ENCODE data around the gene TTF2. TPM values are rescaled to one million over a fixed set of nuclear protein-coding genes. Genes with fewer than 3 reads are reported as not detected.
"Not testable (repeated sequence)": the region's sequence is repeated elsewhere in the genome, so short reads cannot be mapped to it uniquely, and the experiment has no call there.

TTF2 gene
- total RNA-seq, 1 experiment from 2014 or later: 25.0 TPM

GRCh38 chr1:117146072-117146471 is 85.9 kb downstream of the TTF2 start:
- no peaks in the 10 kb centered on the region for H3K27me3 ChIP-seq (replicated peaks)
- no peaks in the 10 kb centered on the region for H3K9me3 ChIP-seq (replicated peaks)
- peaks cover 29% of the 10 kb centered on the region for H3K4me1 ChIP-seq (replicated peaks)
- no peak overlapping the region for H3K4me3 ChIP-seq
- H3K36me3 ChIP-seq: no peaks in the 10 kb centered on the region
- peak overlapping the region; percentile 82 for H3K27ac ChIP-seq
- no peak for DNase-seq (ENCODE audit: low read depth in 1 of 2, low spot score in 2 of 2)

- H3K27me3 ChIP-seq (replicated peaks): no peaks in the 10 kb centered on the region
- no peaks in the 10 kb centered on the region for H3K36me3 ChIP-seq
- peak overlapping the region; percentile 82 for H3K27ac ChIP-seq
- peaks cover 29% of the 10 kb centered on the region for H3K4me1 ChIP-seq (replicated peaks)
- no peak overlapping the region for H3K4me3 ChIP-seq
- H3K9me3 ChIP-seq (replicated peaks): no peaks in the 10 kb centered on the region
- peak; percentile 82 to 83 for DNase-seq (ENCODE audit: low read depth in 1 of 2, low spot score in 2 of 2)
These were observed 86.6 kb downstream of the TTF2 start for GRCh38 chr1:117146575-117147340.

- no peaks in the 10 kb centered on the region for H3K27me3 ChIP-seq (replicated peaks)
- peak in 1 of 2 experiments; percentile 29 for DNase-seq (ENCODE audit: low read depth in 1 of 2, low spot score in 2 of 2)
- H3K9me3 ChIP-seq (replicated peaks): no peaks in the 10 kb centered on the region
- peak overlapping the region; percentile 82 for H3K27ac ChIP-seq
- H3K4me3 ChIP-seq: no peak overlapping the region
- H3K4me1 ChIP-seq (replicated peaks): peaks cover 27% of the 10 kb centered on the region
- no peaks in the 10 kb centered on the region for H3K36me3 ChIP-seq
These were observed 87.3 kb downstream of the TTF2 start for GRCh38 chr1:117147341-117147831.

GRCh38 chr1:117147856-117148588 is 87.9 kb downstream of the TTF2 start:
- DNase-seq (ENCODE audit: low read depth in 1 of 2, low spot score in 2 of 2): peak in 1 of 2 experiments; percentile 39
- no peaks in the 10 kb centered on the region for H3K36me3 ChIP-seq
- no peaks in the 10 kb centered on the region for H3K9me3 ChIP-seq (replicated peaks)
- H3K4me1 ChIP-seq (replicated peaks): peaks cover 24% of the 10 kb centered on the region
- H3K27me3 ChIP-seq (replicated peaks): no peaks in the 10 kb centered on the region
- no peak overlapping the region for H3K4me3 ChIP-seq
- peak overlapping the region; percentile 82 for H3K27ac ChIP-seq

GRCh38 chr1:117150316-117150715 is 90.2 kb downstream of the TTF2 start:
- Histone ChIP-seq H3K36me3 (no peaks in the 10 kb centered on the region), H3K4me3 (no peak overlapping the region), H3K9me3 (replicated peaks) (no peaks in the 10 kb centered on the region), H3K27ac (no peak overlapping the region), H3K4me1 (replicated peaks) (peaks cover 24% of the 10 kb centered on the region), H3K27me3 (replicated peaks) (no peaks in the 10 kb centered on the region)
- no peak for DNase-seq (ENCODE audit: low read depth in 1 of 2, low spot score in 2 of 2)

- H3K9me3 ChIP-seq (replicated peaks); H3K27ac ChIP-seq; H3K27me3 ChIP-seq (replicated peaks); DNase-seq (ENCODE audit: low read depth in 1 of 2, low spot score in 2 of 2); H3K4me3 ChIP-seq; H3K36me3 ChIP-seq: not testable (repeated sequence)
- H3K4me1 ChIP-seq (replicated peaks): peaks cover 20% of the 10 kb centered on the region
These were observed 91.2 kb downstream of the TTF2 start for GRCh38 chr1:117151305-117151704.

Other genes starting within 250 kb of the TTF2 start
- gene PTGFRN, start 150.4 kb upstream of the TTF2 start, total RNA-seq (2014; rRNA removed; shearing (Covaris generic)): 15.6 and 25.2 TPM in 2 replicates
- 0.05 and 0.50 TPM in 2 replicates for gene CD101, start 58.6 kb upstream of the TTF2 start, total RNA-seq (2014; rRNA removed; shearing (Covaris generic))
- gene TRIM45, start 61.4 kb downstream of the TTF2 start, total RNA-seq (2014; rRNA removed; shearing (Covaris generic)): 1.6 and 2.3 TPM in 2 replicates
- gene VTCN1, start 150.6 kb downstream of the TTF2 start, total RNA-seq (2014; rRNA removed; shearing (Covaris generic)): not detected in 2 replicates

Measured in SJSA1 (cell line).